H1 (cell line): ENCODE data around the gene PSD2. TPM values are rescaled to one million over a fixed set of nuclear protein-coding genes. Genes with fewer than 3 reads are reported as not detected.

Experiments used
- CHD7 ChIP-seq: fragments of 300-600 bp; sonication (generic); IDR thresholded peaks from 2 replicates; pipeline ENCODE4 v1.7.1; 2012; ENCODE audit warnings: low read length, moderate library complexity, mild to moderate bottlenecking, inconsistent platforms; ENCODE audit not compliant: insufficient replicate concordance
- HDAC2 ChIP-seq, 2 experiments: fragments of 300-600 bp in 1 of 2; sonication (generic) in 1 of 2; IDR thresholded peaks; 2 replicates each; pipeline ENCODE4 v1.6.1; 2011 to 2012; ENCODE audit warnings: low read depth in 2 of 2, low read length in 2 of 2, mild to moderate bottlenecking in 2 of 2, moderate library complexity in 2 of 2, borderline replicate concordance in 1 of 2, inconsistent platforms in 1 of 2
- POLR2A ChIP-seq, 2 experiments: IDR thresholded peaks; 1 replicate in 1 of 2; 2 replicates in 1 of 2; pipeline ENCODE4 v1.6.1; 2011; ENCODE audit warnings: low read depth in 2 of 2, low read length in 2 of 2, mild to moderate bottlenecking in 2 of 2; ENCODE audit errors: control extremely low read depth in 1 of 2
- SIRT6 ChIP-seq: IDR thresholded peaks from one replicate; pipeline ENCODE4 v1.7.1; 2012; ENCODE audit warnings: low read length, inconsistent platforms
- TEAD4 ChIP-seq: IDR thresholded peaks from 2 replicates; pipeline ENCODE4 v1.6.1; 2012; ENCODE audit warnings: low read depth, low read length, inconsistent platforms, mixed read lengths
- polyA plus RNA-seq, 7 experiments: library from polyadenylated mRNA; depleted of rRNA in 3 of 7; stranded (reverse) in 5 of 7; unstranded in 2 of 7; fragments of >200 nt in 5 of 7; fragments of 200-250 nt in 2 of 7; gene quantifications; 1 replicate in 5 of 7; 2 replicates in 1 of 7; 4 replicates in 1 of 7; pipeline versions ENCODE4 v1.2.1 to v1.2.3, GENCODE V29; 2011 to 2013; ENCODE audit warnings: missing spikeins in 2 of 7, mixed read lengths in 2 of 7
- total RNA-seq: library from RNA; stranded (reverse); fragmentation: NEBNext Ultra II Directional; extraction: Animal tissue kit (Norgen Biotek cat#: 25700); gene quantifications from 2 replicates; pipeline ENCODE4 v1.2.1, GENCODE V29; 2021

PSD2 gene
- total and polyA plus RNA-seq, 2 of the 8 experiments (the other 6 are each of a cell fraction or from before 2014, with no cell fraction given), result 0.06 to 0.14 TPM

- no peak for TF ChIP-seq CHD7
- no peak for TF ChIP-seq TEAD4
- no peak for TF ChIP-seq HDAC2 (IDR thresholded peaks at IDR 0.05; ENCODE audit: borderline replicate concordance in 1 of 2, low read depth in 2 of 2, low read length in 2 of 2)
- no peak for TF ChIP-seq SIRT6
- no peak for TF ChIP-seq POLR2A (IDR thresholded peaks at IDR 0.05; ENCODE audit: control extremely low read depth in 1 of 2, low read depth in 2 of 2, low read length in 2 of 2)
These were observed 37.0 kb upstream of the PSD2 start (continued) for GRCh38 chr5:139758510-139759075.
